ENCODE data around the gene IMMT.

IMMT gene

DNA sequence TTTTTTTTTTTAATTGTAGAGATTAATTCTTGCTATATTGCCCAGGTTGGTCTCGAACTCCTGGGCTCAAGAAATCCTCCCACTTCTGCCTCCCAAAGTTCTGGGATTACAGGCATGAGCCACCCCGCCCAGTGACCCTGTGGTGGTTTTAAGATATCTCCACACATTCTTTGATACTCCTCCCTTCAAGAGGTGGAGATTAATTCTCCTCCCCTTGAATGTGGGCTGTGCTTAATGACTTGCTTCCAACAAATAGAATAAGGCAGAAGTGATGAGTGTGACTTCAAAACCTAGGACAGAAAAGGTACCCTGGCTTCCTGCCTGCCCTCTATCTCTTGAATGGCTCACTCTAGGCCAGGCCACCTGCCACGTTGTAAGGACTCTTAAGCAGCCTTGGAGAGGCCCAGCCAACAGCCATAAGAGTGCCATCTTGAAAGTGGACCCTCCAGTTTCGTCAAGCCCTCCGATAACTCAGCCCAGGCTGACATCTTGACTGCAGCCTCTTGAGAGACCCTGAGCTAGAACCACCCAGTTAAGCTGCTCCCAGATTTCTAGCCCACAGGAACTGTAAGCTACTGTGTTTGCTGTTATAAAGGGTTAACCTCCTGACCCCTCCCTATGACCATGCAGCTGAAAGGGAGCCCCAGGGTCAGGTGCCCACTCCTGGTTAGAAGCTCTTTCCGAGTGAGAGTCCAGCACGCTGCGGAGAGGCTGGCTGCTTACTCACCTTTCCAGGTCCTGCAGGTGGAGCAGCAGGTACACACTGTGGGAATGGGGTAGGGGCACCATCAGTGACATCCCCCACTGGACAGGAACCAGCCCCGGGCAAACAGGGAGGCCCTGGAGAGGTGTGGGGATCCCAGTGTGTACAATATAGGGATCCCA, 31.6 kb upstream of the IMMT start:
- in situ Hi-C loops (cut with MboI; ENCODE audit: low pct_unique_long_range_greater_than_20kb, low sequenced_read_pairs, unreplicated experiment): no loop called here
- DNase-seq (ENCODE audit: low spot score): no peak
- TF ChIP-seq, protein P1, sequence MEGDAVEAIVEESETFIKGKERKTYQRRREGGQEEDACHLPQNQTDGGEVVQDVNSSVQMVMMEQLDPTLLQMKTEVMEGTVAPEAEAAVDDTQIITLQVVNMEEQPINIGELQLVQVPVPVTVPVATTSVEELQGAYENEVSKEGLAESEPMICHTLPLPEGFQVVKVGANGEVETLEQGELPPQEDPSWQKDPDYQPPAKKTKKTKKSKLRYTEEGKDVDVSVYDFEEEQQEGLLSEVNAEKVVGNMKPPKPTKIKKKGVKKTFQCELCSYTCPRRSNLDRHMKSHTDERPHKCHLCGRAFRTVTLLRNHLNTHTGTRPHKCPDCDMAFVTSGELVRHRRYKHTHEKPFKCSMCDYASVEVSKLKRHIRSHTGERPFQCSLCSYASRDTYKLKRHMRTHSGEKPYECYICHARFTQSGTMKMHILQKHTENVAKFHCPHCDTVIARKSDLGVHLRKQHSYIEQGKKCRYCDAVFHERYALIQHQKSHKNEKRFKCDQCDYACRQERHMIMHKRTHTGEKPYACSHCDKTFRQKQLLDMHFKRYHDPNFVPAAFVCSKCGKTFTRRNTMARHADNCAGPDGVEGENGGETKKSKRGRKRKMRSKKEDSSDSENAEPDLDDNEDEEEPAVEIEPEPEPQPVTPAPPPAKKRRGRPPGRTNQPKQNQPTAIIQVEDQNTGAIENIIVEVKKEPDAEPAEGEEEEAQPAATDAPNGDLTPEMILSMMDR (IDR thresholded peaks at IDR 0.05; ENCODE audit: extremely low read depth, insufficient read depth, missing control alignments): no peak

DNA sequence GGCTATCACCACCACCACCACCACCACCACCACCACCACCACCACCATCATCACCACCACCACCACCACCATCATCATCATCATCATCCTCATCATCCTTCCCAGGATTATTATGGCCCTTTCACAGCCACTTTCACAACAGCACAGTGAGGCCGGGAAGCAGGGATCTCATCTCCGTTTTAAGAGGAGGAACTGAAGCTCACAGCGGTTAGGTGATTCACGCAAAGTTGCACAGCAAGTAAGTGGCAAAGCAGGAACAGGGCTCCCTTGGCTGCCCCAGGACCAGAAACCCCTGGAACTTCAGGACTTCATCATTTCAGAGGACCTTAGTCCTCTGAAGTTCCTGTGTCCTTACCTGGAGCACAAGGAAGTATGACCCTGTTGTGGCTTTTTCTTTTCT, 30.8 kb upstream of the IMMT start:
- peak; percentile 29 for DNase-seq (ENCODE audit: low spot score)
- in situ Hi-C loops (cut with MboI; ENCODE audit: low pct_unique_long_range_greater_than_20kb, low sequenced_read_pairs, unreplicated experiment): no loop called here
- TF ChIP-seq, protein P1 (IDR thresholded peaks at IDR 0.05; ENCODE audit: extremely low read depth, insufficient read depth, missing control alignments): no peak

DNA sequence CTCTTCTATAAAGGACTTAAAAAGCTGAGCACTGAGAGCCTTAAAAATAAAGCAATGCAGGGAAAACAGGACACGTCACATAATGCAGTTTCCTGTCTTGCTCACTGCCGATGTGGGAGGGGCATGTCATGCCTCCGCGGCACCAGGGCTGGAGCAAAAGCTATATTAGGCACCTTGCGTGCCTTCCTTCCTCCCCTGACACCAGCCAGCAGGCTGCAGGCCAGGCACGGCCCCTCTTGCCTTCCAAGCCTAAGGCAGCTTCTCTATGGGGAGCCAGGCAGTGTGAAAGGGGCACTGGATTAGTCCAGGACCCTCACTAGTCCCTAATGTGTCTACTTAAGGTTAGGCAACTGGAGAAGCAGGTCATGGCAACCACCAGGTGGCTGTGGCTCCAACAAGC, 30.3 kb upstream of the IMMT start:
- TF ChIP-seq, protein P1 (IDR thresholded peaks at IDR 0.05; ENCODE audit: extremely low read depth, insufficient read depth, missing control alignments): peak; percentile 11
- DNase-seq (ENCODE audit: low spot score): peak; percentile 74
- in situ Hi-C loops (cut with MboI; ENCODE audit: low pct_unique_long_range_greater_than_20kb, low sequenced_read_pairs, unreplicated experiment): no loop called here

DNA sequence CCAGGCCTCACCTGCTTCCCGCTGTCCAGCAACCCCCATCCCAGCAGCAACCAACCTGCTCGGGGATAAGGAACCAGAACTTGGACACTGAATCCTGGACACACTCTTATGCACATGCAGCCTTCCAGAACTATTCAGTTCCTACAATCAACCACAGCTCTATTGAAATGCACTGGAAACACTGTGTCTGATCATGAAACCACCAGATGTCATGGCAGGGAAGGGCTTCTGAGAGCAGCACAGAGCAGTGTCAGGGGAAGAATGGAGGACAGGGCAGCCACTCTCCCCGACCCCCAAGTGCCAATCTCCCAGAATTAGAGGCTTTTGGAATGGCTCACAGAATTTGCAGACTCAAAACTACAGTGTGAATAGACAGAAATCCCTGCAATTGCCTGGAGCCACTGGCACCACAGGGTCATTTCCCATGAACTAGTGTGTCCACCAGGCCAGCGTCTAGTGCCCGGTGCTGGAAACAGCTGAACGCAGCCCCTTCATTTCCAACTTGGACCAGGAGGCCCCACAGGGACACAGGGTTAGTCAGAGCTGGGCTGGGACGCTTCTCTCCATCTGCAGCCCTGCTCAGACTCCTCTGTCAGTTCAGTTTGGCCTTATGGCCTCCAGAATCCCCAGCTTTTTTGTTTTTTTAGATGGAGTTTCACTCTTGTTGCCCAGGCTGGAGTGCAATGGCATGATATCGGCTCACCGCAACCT, 29.5 kb upstream of the IMMT start:
- in situ Hi-C loops (cut with MboI; ENCODE audit: low pct_unique_long_range_greater_than_20kb, low sequenced_read_pairs, unreplicated experiment): loop anchor here (5.0 kb wide), 1 partner anchor 138 kb away; no protein-coding TSS in a partner anchor

DNA sequence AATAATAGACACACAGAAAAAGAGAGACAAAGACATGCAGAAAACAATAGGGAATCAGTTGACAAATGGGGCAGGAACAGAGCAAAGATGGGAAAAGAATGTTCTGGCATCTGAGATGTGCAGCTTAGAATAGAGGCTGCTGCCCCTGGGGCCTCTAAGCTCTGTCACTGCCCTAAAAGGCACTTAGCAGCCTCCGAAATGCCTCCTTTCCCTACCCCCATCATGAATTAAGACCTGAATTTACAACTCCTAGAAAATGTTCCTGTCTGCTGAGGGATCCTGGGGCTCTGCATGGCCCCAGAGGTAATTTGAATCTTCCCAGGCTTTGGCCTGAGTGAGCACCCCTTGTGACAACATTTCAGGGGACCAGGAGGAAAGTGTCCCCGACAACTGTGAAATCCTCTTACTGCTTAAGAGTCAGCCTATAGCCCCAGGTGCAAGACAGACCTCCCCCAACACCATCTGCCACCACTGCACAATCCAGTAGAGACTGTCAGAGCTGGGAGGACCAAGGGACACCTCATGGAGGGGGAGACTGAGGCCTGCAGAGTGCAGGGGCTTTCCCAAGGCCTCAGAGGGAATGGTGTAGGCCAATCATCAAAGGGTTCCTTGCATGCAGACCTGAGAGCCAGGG, 28.8 kb upstream of the IMMT start:
- TF ChIP-seq, protein P1 (IDR thresholded peaks at IDR 0.05; ENCODE audit: extremely low read depth, insufficient read depth, missing control alignments): no peak
- no peak for DNase-seq (ENCODE audit: low spot score)
- in situ Hi-C loops (cut with MboI; ENCODE audit: low pct_unique_long_range_greater_than_20kb, low sequenced_read_pairs, unreplicated experiment): loop anchor here (5.0 kb wide), 1 partner anchor 138 kb away; no protein-coding TSS in a partner anchor

More for the DNA sequence above, 29.5 kb upstream of the IMMT start:
- no peak for DNase-seq (ENCODE audit: low spot score)
- TF ChIP-seq, protein P1 (IDR thresholded peaks at IDR 0.05; ENCODE audit: extremely low read depth, insufficient read depth, missing control alignments): peak; percentile 29

Measured in GM13977 (cell line).